ENCODE results near the gene DCBLD2. TPM values are rescaled to one million over a fixed set of nuclear protein-coding genes. Genes with fewer than 3 reads are reported as not detected.
A peak's percentile ranks its signal among the peaks of the same experiment; 100 is the strongest.

Gene DCBLD2
- total and polyA plus RNA-seq, 2 of the 4 experiments (the other 2 are of a cell fraction), result 121 to 196 TPM

GRCh38 chr3:98921957-98922356 lies 20.5 kb upstream of the DCBLD2 start:
- H3K4me1 ChIP-seq (ENCODE audit: control insufficient read depth, insufficient read depth, low read length), result peaks cover 8% of the 10 kb centered on the region
- peak overlapping the region; percentile 61 for H2BK20ac ChIP-seq (ENCODE audit: low read depth, low read length)
- in situ Hi-C loops (cut with MboI; ENCODE audit: low sequenced_read_pairs) (no loop called here), dilution Hi-C loops (cut with HindIII; ENCODE audit: low sequenced_read_pairs, unreplicated experiment) (no loop called here), intact Hi-C loops (cut with micrococcal nuclease) (no loop called here)
- H2BK120ac ChIP-seq (ENCODE audit: low read depth, low read length), result peak overlapping the region; percentile 6
- H3K14ac ChIP-seq (replicated peaks; ENCODE audit: low read depth, low read length), result no peak overlapping the region
- TF ChIP-seq POLR2A (IDR thresholded peaks at IDR 0.05; ENCODE audit: low read depth, low read length) (no peak), CTCF (conservative IDR thresholded peaks at IDR 0.05; ENCODE audit: low read depth, low read length) (no peak), SMC3 (IDR thresholded peaks at IDR 0.05; ENCODE audit: low read depth, low read length) (no peak), FOS (IDR thresholded peaks at IDR 0.05; ENCODE audit: low read depth, low read length) (no peak), USF2 (IDR thresholded peaks at IDR 0.05; ENCODE audit: low read depth, low read length) (no peak), ELK1 (IDR thresholded peaks at IDR 0.05; ENCODE audit: borderline replicate concordance, low read depth, low read length) (no peak), RCOR1 (IDR thresholded peaks at IDR 0.05; ENCODE audit: insufficient replicate concordance, low read length) (no peak), MXI1 (IDR thresholded peaks at IDR 0.05; ENCODE audit: borderline replicate concordance, low read depth, low read length) (no peak)
- WGBS, 2 experiments (ENCODE audit: extremely low coverage in 2 of 2, insufficient read length in 1 of 2), result no CpG with 5 or more reads among the region's 2 CpGs
- H3K23ac ChIP-seq (ENCODE audit: low read depth, low read length), result no peak overlapping the region
- no peak overlapping the region for H3K56ac ChIP-seq (ENCODE audit: extremely low read depth, insufficient read depth, low read length)
- H3K18ac ChIP-seq (ENCODE audit: low read depth, low read length), result no peak overlapping the region; the same call in 1 of the 2 replicates
- BruUV-seq (replicated peaks), result no TSS peak
- H2BK15ac ChIP-seq (ENCODE audit: low read depth, low read length), result no peak overlapping the region; the same call in 2 of the 3 replicates
- no peak overlapping the region for H3K9ac ChIP-seq (ENCODE audit: low read depth, low read length)
- ATAC-seq (ENCODE audit: low read depth) (no peak), DNase-seq (no peak)
- 0 out of 2 replicates have a peak, but pooled peaks cover 3% of the 10 kb centered on the region for H3K9me1 ChIP-seq (ENCODE audit: insufficient read depth, low read length)
- H4K8ac ChIP-seq (ENCODE audit: low read depth in 2 of 2, low read length in 2 of 2), result no peak overlapping the region
- H3K4ac ChIP-seq (ENCODE audit: low read depth, low read length), result peak overlapping the region; percentile 46; the same call in 1 of the 2 replicates
- POLR2A ChIA-PET (ENCODE audit: unreplicated experiment), result no interaction called here
- CTCF ChIA-PET, result no interaction called here
- H2BK5ac ChIP-seq (ENCODE audit: low read depth, low read length, poor library complexity, severe bottlenecking), result no peak overlapping the region
- H3K79me1 ChIP-seq (ENCODE audit: low read depth in 1 of 2, low read length in 2 of 2), result no peaks in the 10 kb centered on the region
- H3K9me3 ChIP-seq (ENCODE audit: control insufficient read depth, insufficient read depth, low read length), result no peaks in the 10 kb centered on the region
- H4K91ac ChIP-seq (ENCODE audit: insufficient read depth, low read depth, low read length), result peak overlapping the region; percentile 52; the same call in 1 of the 2 replicates
- H3K36me3 ChIP-seq (ENCODE audit: control insufficient read depth, insufficient read depth, low read length), result no peaks in the 10 kb centered on the region
- no peak overlapping the region for H3K27ac ChIP-seq (ENCODE audit: insufficient read depth, low read length)
- H2AK9ac ChIP-seq (replicated peaks; ENCODE audit: low read depth, low read length, poor library complexity), result no peak overlapping the region
- H2AFZ ChIP-seq (replicated peaks; ENCODE audit: low read length, poor library complexity), result no peak overlapping the region
- no peaks in the 10 kb centered on the region for H4K20me1 ChIP-seq (ENCODE audit: insufficient read depth, low read length)
- H3K4me2 ChIP-seq (ENCODE audit: low read depth, low read length), result no peak overlapping the region
- H4K5ac ChIP-seq (ENCODE audit: low read depth, low read length), result no peak overlapping the region
- H3K27me3 ChIP-seq (ENCODE audit: control insufficient read depth, insufficient read depth, low read length), result no peaks in the 10 kb centered on the region
- H3K4me3 ChIP-seq (ENCODE audit: insufficient read depth, low read depth, low read length), result no peak overlapping the region
- no peak overlapping the region for H2AK5ac ChIP-seq (ENCODE audit: low read depth, low read length)
